ENCODE data around the gene UMPS.

The UMPS gene

GRCh38 chr3:124697302-124697701 lies 33.0 kb upstream of the UMPS start:
- TF ChIP-seq CTCF (IDR thresholded peaks at IDR 0.05; ENCODE audit: insufficient read depth, low read length, missing control alignments), result no peak
- ChIA-PET CTCF (interaction anchor here (0.7 to 14.9 kb wide), 4 partner anchors 9 to 134 kb away, joined by 3 to 215 read pairs (median 62); no protein-coding TSS in a partner anchor), POLR2A (no interaction called here)
- H3K4me3 ChIP-seq (ENCODE audit: low read depth, low read length), result no peak overlapping the region
- no peak for DNase-seq (ENCODE audit: low read depth, low spot score)

- no peak overlapping the region for H3K4me3 ChIP-seq (ENCODE audit: low read depth, low read length)
- TF ChIP-seq CTCF (IDR thresholded peaks at IDR 0.05; ENCODE audit: insufficient read depth, low read length, missing control alignments), result no peak
- CTCF ChIA-PET, result interaction anchor here (9.1 to 14.9 kb wide), 2 partner anchors 10 to 135 kb away, joined by 122 to 215 read pairs; no protein-coding TSS in a partner anchor
- POLR2A ChIA-PET, result no interaction called here
- DNase-seq (ENCODE audit: low read depth, low spot score), result no peak
Measured at GRCh38 chr3:124698030-124698770, 32.1 kb upstream of the UMPS start.

- ChIA-PET CTCF (interaction anchor here (9.1 to 14.9 kb wide), 2 partner anchors 10 to 136 kb away, joined by 122 to 215 read pairs; no protein-coding TSS in a partner anchor), POLR2A (no interaction called here)
- DNase-seq (ENCODE audit: low read depth, low spot score), result no peak
- no peak for TF ChIP-seq CTCF (IDR thresholded peaks at IDR 0.05; ENCODE audit: insufficient read depth, low read length, missing control alignments)
- no peak overlapping the region for H3K4me3 ChIP-seq (ENCODE audit: low read depth, low read length)
Measured at GRCh38 chr3:124699051-124699450, 31.2 kb upstream of the UMPS start.

DNA sequence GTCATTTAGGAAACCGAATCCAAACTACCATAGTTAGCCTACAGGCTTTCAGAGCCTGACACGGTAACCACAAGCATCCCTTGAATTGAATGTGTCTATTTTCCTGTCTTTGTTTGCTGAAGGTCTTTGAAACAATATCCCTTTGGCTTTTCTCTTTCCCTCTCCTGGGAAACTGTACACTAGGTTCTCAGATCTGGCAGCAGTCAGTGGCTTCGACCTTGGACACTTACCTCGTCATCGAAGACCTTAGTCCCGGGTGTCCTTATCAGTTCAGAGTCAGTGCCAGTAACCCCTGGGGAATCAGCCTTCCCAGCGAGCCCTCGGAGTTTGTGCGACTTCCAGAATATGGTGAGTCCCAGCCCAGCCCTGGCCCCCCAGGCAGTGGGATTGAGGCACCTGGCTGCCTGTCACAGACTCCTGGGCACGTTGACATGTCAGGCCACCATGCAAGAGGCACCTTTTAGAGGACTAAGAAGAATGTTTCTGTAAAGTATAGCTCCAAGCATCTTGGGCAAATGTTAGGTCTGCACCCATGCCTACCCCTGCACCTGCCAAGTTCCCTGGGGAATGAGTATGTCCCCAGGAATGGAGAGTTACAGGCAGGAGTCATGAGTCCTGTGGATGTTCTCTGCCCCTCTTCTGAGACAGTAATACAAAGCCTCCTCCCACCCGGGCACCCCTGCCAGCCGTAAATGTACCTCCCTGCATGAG lies 30.4 kb upstream of the UMPS start:
- no peak for DNase-seq (ENCODE audit: low read depth, low spot score)
- ChIA-PET POLR2A (no interaction called here), CTCF (interaction anchor here (1.9 to 14.9 kb wide), 4 partner anchors 11 to 202 kb away, joined by 4 to 215 read pairs (median 66); no protein-coding TSS in a partner anchor)
- no peak overlapping the region for H3K4me3 ChIP-seq (ENCODE audit: low read depth, low read length)
- TF ChIP-seq CTCF (IDR thresholded peaks at IDR 0.05; ENCODE audit: insufficient read depth, low read length, missing control alignments), result no peak

DNA sequence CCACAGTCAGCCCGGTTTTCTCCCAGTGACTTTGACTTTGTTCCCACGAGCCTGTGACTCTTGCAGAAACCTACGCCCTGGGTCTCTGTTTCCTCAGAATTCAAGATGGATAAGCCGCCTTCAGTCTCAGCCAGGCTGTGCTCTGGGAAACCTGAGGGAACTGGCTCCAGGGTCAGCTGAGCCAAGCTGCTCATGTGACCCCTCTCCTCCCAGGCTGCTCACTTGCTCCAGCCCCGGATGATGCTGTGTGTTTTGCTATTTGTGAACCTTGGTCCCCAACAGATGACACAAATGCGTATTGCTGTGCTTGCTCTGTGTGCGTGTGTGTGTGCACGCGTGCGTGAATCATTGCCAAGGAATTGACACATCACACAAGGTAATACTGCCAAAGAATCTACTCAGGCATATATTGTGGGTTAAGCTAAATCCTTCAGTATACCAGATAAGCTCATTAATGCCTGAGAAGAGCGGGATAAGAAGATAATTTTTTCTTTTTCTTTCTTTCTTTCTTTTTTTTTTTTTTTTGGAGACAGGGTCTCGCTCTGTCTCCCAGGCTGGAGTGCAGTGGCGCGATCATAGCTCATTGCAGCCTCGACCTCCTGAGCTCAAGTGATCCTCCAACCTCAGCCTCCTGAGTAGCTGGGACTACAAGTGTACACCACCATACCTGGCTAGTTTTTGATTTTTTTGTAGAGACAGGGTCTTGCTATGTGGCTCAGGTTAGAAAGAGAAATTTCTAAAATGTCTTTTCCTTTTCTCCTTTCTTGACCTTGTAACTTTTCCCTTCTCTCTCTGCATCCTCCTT lies 29.2 kb upstream of the UMPS start:
- no peak for TF ChIP-seq CTCF (IDR thresholded peaks at IDR 0.05; ENCODE audit: insufficient read depth, low read length, missing control alignments)
- no peak overlapping the region for H3K4me3 ChIP-seq (ENCODE audit: low read depth, low read length)
- ChIA-PET CTCF (interaction anchor here (1.2 to 14.9 kb wide), 5 partner anchors 12 to 201 kb away, joined by 3 to 215 read pairs (median 10); no protein-coding TSS in a partner anchor), POLR2A (interaction anchor here (0.6 to 0.9 kb wide), 2 partner anchors 12 to 1250 kb away, joined by 3 read pairs; no protein-coding TSS in a partner anchor)
- no peak for DNase-seq (ENCODE audit: low read depth, low spot score)

All from AG04449 (cell line).